ENCODE data around the gene UBTF.

UBTF gene

GRCh38 chr17:44220213-44221083 is 973 bp upstream of the UBTF start:
- Histone ChIP-seq H3K9me3 (ENCODE audit: low read length) (no peaks in the 10 kb centered on the region), H4K20me1 (ENCODE audit: insufficient read depth, low read length) (no peaks in the 10 kb centered on the region), H3K4me2 (ENCODE audit: low read length) (peak overlapping the region; percentile 95), H3K36me3 (ENCODE audit: insufficient read depth, low read length) (peaks cover 25% of the 10 kb centered on the region), H3K27ac (ENCODE audit: low read depth, low read length, poor library complexity, severe bottlenecking) (peak overlapping the region; percentile 85), H3K79me2 (ENCODE audit: insufficient read depth, low read length) (peaks cover 19% of the 10 kb centered on the region), H3K9me2 (ENCODE audit: low read depth, low read length) (no peaks in the 10 kb centered on the region), H3K4me1 (ENCODE audit: insufficient read depth, low read length, severe bottlenecking) (peaks cover 38% of the 10 kb centered on the region), H3K9ac (ENCODE audit: low read length) (peak overlapping the region; percentile 99), H3K27me3 (ENCODE audit: insufficient read depth, low read length) (no peaks in the 10 kb centered on the region), H3F3A (ENCODE audit: insufficient read depth, low read length) (no peaks in the 10 kb centered on the region), H3K4me3 (ENCODE audit: low read depth, low read length, poor library complexity, severe bottlenecking) (peak overlapping the region; percentile 86), H2AFZ (ENCODE audit: low read length) (no peak overlapping the region)
- TF ChIP-seq CTCF (IDR thresholded peaks at IDR 0.05; ENCODE audit: low read length) (no peak), EZH2 (IDR thresholded peaks at IDR 0.05; ENCODE audit: borderline replicate concordance, low read length) (no peak)

- Histone ChIP-seq H3F3A (ENCODE audit: insufficient read depth, low read length) (no peaks in the 10 kb centered on the region), H3K4me3 (ENCODE audit: low read depth, low read length, poor library complexity, severe bottlenecking) (peak overlapping the region; percentile 86), H3K27me3 (ENCODE audit: insufficient read depth, low read length) (no peaks in the 10 kb centered on the region), H3K4me1 (ENCODE audit: insufficient read depth, low read length, severe bottlenecking) (peaks cover 39% of the 10 kb centered on the region), H3K79me2 (ENCODE audit: insufficient read depth, low read length) (peaks cover 19% of the 10 kb centered on the region), H4K20me1 (ENCODE audit: insufficient read depth, low read length) (no peaks in the 10 kb centered on the region), H3K4me2 (ENCODE audit: low read length) (peak overlapping the region; percentile 46; the same call in 1 of the 2 replicates), H3K9me3 (ENCODE audit: low read length) (no peaks in the 10 kb centered on the region), H3K9me2 (ENCODE audit: low read depth, low read length) (no peaks in the 10 kb centered on the region), H3K27ac (ENCODE audit: low read depth, low read length, poor library complexity, severe bottlenecking) (peak overlapping the region; percentile 85), H3K9ac (ENCODE audit: low read length) (peak overlapping the region; percentile 99), H2AFZ (ENCODE audit: low read length) (no peak overlapping the region), H3K36me3 (ENCODE audit: insufficient read depth, low read length) (peaks cover 38% of the 10 kb centered on the region)
- TF ChIP-seq EZH2 (IDR thresholded peaks at IDR 0.05; ENCODE audit: borderline replicate concordance, low read length) (no peak), CTCF (IDR thresholded peaks at IDR 0.05; ENCODE audit: low read length) (no peak)
Observed at GRCh38 chr17:44219108-44219615, 313 bp downstream of the UBTF start.

GRCh38 chr17:44218344-44219107 is 949 bp downstream of the UBTF start:
- Histone ChIP-seq H2AFZ (ENCODE audit: low read length) (no peak overlapping the region), H3K4me1 (ENCODE audit: insufficient read depth, low read length, severe bottlenecking) (peaks cover 39% of the 10 kb centered on the region), H3K4me2 (ENCODE audit: low read length) (peak overlapping the region; percentile 97), H3K27ac (ENCODE audit: low read depth, low read length, poor library complexity, severe bottlenecking) (peak overlapping the region; percentile 93), H3K79me2 (ENCODE audit: insufficient read depth, low read length) (peaks cover 19% of the 10 kb centered on the region), H3K9ac (ENCODE audit: low read length) (peak overlapping the region; percentile 99), H4K20me1 (ENCODE audit: insufficient read depth, low read length) (no peaks in the 10 kb centered on the region), H3K4me3 (ENCODE audit: low read depth, low read length, poor library complexity, severe bottlenecking) (peak overlapping the region; percentile 86), H3F3A (ENCODE audit: insufficient read depth, low read length) (no peaks in the 10 kb centered on the region), H3K9me3 (ENCODE audit: low read length) (no peaks in the 10 kb centered on the region), H3K9me2 (ENCODE audit: low read depth, low read length) (no peaks in the 10 kb centered on the region), H3K27me3 (ENCODE audit: insufficient read depth, low read length) (no peaks in the 10 kb centered on the region), H3K36me3 (ENCODE audit: insufficient read depth, low read length) (peaks cover 45% of the 10 kb centered on the region)
- no peak for TF ChIP-seq EZH2 (IDR thresholded peaks at IDR 0.05; ENCODE audit: borderline replicate concordance, low read length)
- peak; percentile 75 for TF ChIP-seq CTCF (IDR thresholded peaks at IDR 0.05; ENCODE audit: low read length)
